ENCODE results near the gene CREBBP. TPM values are rescaled to one million over a fixed set of nuclear protein-coding genes. Genes with fewer than 3 reads are reported as not detected.
A peak's percentile ranks its signal among the peaks of the same experiment; 100 is the strongest.

The CREBBP gene
- total RNA-seq, 1 donor from 2014 or later = 15.9 TPM

- DNase-seq (ENCODE audit: low read depth in 2 of 2) = no peak
These were observed 113.1 kb downstream of the CREBBP start for GRCh38 chr16:3767333-3767986.

GRCh38 chr16:3766177-3766576, 114.3 kb downstream of the CREBBP start:
- DNase-seq (ENCODE audit: low read depth in 2 of 2) = no peak

- no peak for DNase-seq (ENCODE audit: low read depth in 2 of 2)
These were observed 116.1 kb downstream of the CREBBP start for GRCh38 chr16:3764409-3764808.

GRCh38 chr16:3762107-3762750, 118.3 kb downstream of the CREBBP start:
- no peak for DNase-seq (ENCODE audit: low read depth in 2 of 2)

- no peak for DNase-seq (ENCODE audit: low read depth in 2 of 2)
These were observed 119.0 kb downstream of the CREBBP start for GRCh38 chr16:3761375-3762106.

GRCh38 chr16:3760518-3760917, 120.0 kb downstream of the CREBBP start:
- no peak for DNase-seq (ENCODE audit: low read depth in 2 of 2)

- DNase-seq (ENCODE audit: low read depth in 2 of 2) = no peak
These were observed 120.8 kb downstream of the CREBBP start for GRCh38 chr16:3759736-3760135.

GRCh38 chr16:3756113-3756512, 124.4 kb downstream of the CREBBP start:
- DNase-seq (ENCODE audit: low read depth in 2 of 2) = no peak

GRCh38 chr16:3755249-3755648, 125.3 kb downstream of the CREBBP start:
- DNase-seq (ENCODE audit: low read depth in 2 of 2) = no peak

- no peak for DNase-seq (ENCODE audit: low read depth in 2 of 2)
These were observed 125.7 kb downstream of the CREBBP start for GRCh38 chr16:3754772-3755171.

GRCh38 chr16:3754081-3754703, 126.3 kb downstream of the CREBBP start:
- DNase-seq (ENCODE audit: low read depth in 2 of 2) = no peak

GRCh38 chr16:3752984-3753383, 127.5 kb downstream of the CREBBP start:
- no peak for DNase-seq (ENCODE audit: low read depth in 2 of 2)

GRCh38 chr16:3751878-3752277, 128.6 kb downstream of the CREBBP start:
- DNase-seq (ENCODE audit: low read depth in 2 of 2) = no peak

- DNase-seq (ENCODE audit: low read depth in 2 of 2) = peak in 1 of 2 donors; percentile 75
These were observed 132.2 kb downstream of the CREBBP start for GRCh38 chr16:3748307-3748706.

- peak in 1 of 2 donors; percentile 52 for DNase-seq (ENCODE audit: low read depth in 2 of 2)
These were observed 134.7 kb downstream of the CREBBP start for GRCh38 chr16:3745751-3746355.

GRCh38 chr16:3744018-3744417, 136.5 kb downstream of the CREBBP start:
- DNase-seq (ENCODE audit: low read depth in 2 of 2) = no peak

GRCh38 chr16:3740934-3741333, 139.6 kb downstream of the CREBBP start:
- DNase-seq (ENCODE audit: low read depth in 2 of 2) = no peak

GRCh38 chr16:3740186-3740585, 140.3 kb downstream of the CREBBP start:
- DNase-seq (ENCODE audit: low read depth in 2 of 2) = no peak

GRCh38 chr16:3739636-3740035, 140.9 kb downstream of the CREBBP start:
- no peak for DNase-seq (ENCODE audit: low read depth in 2 of 2)

- no peak for DNase-seq (ENCODE audit: low read depth in 2 of 2)
These were observed 142.0 kb downstream of the CREBBP start for GRCh38 chr16:3738541-3738940.

GRCh38 chr16:3738128-3738527, 142.4 kb downstream of the CREBBP start:
- DNase-seq (ENCODE audit: low read depth in 2 of 2) = no peak

GRCh38 chr16:3737181-3737580, 143.3 kb downstream of the CREBBP start:
- DNase-seq (ENCODE audit: low read depth in 2 of 2) = no peak

Measured in lung microvascular endothelial cell (primary cell).